MV-4-11 (cell line): ENCODE results near the gene IL13RA2.

ENCODE experiments used
- DNase-seq: peaks from one replicate; lab custom pipeline; 2025; lab: John Stamatoyannopoulos, UW

Gene IL13RA2

DNA sequence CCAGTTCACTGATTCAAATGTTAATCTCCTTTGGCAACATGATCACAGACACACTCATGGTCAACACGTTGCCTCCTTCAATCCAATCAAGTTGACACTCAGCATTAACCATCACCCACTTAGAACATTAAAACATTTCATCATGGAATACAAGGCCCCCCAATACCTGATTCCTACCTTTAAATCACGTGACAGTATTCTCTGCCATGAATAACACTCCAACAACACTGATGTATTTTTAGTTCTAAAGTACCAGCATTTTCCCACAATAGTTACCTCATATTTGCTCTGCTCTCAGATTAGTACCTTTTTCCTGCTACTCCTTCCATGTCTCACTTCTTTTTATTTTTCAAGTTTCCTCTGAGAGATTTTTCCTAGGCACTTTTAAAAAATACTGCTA lies 19.6 kb downstream of the IL13RA2 start:
- no peak for DNase-seq

DNA sequence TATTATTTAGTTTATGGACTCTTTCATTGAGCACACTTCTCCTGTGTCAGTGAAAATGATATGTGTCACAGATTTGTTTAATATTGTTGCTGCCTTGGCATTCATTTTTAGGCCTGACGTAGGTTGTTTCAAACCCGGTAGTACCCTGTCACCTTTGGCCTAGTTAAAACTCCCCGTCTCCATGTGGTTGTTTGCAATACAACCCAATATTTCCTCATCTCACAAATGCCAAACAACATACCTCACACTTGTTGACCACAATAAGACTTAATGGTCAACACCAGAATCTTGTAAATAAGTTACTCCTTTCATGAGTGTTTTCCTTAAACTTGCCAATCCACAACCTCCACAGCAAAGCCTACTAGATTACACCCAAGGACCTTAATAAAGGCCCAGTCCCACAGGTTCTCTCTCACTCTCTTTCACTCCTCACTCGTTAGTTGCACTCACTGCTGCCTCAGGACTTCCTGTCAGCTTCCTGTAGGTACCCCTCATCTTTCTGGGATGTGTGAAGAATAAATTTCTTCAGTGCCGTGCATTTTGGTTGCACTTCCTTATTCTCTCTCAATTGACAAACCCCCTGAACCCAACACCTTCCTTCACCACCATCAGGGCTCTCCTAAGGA lies 31.3 kb downstream of the IL13RA2 start:
- DNase-seq = no peak

DNA sequence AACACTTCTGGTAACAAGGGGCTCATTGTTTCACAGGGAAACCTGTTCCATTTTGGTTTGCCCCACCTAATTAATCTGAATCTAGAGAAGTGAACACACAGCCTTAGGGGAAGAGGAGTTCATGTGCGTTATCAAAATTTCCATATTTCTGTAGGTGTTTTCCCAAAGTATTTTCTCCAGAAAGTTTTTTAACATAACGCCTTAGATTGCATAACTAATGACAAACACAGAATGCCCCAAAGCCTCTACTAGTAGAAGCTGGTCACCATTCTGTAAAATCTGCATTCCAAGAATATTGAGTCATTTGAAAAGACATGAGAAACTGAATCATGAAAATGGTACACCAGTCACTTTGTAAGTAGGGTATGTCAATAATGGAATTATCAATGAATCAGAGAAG lies 41.1 kb downstream of the IL13RA2 start:
- no peak for DNase-seq

DNA sequence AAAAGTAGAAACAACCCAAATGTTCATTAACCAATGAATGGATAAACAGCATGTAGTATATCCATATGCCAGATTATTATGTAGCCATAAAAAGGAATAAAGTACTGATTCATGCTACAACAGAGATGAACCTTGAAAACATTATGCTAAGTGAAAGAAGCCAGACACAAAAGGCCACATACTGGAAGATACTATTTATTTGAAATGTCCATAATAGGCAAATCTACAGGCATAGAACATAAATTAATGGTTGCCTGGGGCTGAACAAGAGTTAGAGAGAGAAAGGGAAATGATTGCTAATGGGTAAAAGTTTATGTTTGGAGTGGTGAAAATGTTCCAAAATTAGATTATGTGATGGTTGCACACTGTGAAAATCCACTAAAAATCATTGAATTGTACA lies 44.4 kb downstream of the IL13RA2 start:
- no peak for DNase-seq

DNA sequence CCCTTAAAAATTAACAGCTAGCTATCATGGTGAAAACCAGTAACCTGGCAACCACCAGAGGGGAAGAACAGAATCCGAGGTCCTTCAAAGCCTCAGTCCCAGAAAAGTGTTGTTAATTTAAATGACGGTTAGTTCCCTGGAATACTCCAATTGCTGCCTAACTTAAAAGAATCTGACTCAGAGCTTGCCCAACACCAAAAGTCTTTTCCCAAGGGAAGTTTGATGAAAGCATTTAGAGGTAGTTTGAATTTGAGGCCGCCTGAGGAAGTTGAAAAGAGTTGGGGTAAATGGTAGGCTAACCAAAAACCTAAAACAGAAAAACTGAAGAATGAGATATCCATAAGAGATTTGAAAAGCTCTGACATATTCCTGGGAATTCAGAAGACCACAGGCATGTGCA lies 46.6 kb downstream of the IL13RA2 start:
- no peak for DNase-seq

DNA sequence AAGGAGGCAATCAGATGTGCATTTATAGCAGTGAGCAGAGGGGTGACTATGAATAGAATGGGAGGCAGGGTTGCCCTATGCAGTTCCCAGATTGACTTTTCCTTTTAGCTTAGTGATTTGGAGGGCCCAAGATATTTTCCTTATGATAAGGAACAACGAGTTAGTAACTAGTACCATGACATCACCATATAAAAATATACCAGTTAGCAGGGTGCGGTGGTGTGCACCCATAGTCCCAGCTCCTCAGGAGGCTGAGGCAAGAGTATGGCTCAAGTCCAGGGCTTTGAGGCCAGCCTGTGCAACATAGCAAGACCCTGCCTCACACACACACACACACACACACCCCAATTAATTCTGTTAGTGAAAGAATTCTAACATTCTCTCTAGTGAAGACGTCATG lies 53.0 kb downstream of the IL13RA2 start:
- no peak for DNase-seq

DNA sequence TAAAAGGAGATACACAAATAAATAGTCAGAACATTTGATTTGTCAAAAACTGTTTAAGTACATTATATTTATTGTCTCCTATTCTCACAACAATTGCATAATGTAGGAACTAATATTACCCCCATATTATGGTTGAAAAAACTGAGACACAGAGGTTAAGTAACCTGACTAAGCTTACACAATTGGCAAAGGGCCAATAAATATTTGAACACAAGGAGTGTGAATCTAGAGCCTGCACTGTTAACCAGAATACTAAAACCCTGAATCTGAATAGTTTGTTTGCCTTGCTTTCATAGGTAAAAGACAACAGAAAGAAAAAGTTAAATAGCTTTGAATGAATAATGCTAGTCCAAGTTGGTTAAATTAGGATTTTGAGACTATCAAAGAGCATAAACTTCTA lies 55.2 kb downstream of the IL13RA2 start:
- no peak for DNase-seq

DNA sequence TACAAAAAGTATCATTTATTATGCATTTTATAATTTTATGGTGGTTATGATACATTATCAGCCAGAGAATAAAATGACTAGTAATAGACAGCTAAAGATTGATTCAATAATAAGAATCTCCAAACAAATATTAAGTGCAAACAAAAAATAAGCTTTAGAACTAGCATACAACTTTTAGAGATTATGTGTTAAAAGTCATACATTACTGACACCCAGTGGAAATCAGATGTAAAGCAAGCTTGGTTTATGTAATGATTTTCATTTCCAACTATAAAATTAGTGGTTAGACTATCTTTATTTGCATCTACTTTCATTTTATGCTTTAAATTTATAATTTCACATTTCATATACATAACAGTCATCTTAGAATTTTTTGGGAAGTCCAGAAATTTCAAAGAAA lies 57.7 kb downstream of the IL13RA2 start:
- DNase-seq = no peak
